NCI-H2196 (cell line): ENCODE measurements around the gene MGMT.

Source experiments
- DNase-seq: peaks from one replicate; lab custom pipeline; 2025; ENCODE audit not compliant: unreplicated experiment; lab: John Stamatoyannopoulos, UW

The MGMT gene

DNA sequence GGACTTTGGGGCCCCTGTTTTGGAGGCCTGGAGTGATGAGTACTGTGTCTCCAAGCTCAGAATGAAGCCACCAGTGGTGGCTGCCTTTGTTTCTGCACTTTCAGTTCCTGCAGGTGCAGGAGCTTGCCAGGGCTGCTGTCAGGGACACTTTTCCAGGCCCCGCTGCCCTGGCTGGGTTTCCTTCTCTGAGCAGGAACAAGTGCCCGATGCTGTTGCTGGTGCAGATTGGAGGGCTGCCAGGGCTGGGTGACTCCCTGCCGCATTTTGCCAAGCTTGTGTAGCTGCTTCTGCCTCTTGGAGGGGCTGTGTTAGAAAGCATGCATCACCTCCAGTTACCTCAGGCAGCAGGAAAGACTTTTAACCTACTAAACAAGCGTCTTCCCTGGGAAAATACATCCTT is 211.1 kb downstream of the MGMT start:
- no peak for DNase-seq

DNA sequence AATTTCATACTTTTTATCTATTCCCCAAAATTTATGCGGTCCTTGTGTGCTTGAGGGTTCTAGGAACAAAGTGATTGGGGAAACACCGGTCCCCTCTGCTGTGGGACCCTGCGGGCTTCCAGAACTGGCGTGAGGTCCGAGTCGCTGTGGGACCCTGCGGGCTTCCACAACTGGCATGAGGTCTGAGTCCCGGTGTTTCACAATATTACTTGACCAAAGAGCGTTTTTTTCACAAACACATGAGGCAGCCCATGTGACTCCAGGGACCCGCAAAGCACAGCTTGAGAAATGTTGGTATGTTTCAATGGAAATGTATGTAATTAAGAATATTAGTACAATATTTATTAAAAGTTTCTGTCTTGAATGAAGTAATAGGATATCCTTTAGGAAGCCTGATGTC is 212.2 kb downstream of the MGMT start:
- no peak for DNase-seq

DNA sequence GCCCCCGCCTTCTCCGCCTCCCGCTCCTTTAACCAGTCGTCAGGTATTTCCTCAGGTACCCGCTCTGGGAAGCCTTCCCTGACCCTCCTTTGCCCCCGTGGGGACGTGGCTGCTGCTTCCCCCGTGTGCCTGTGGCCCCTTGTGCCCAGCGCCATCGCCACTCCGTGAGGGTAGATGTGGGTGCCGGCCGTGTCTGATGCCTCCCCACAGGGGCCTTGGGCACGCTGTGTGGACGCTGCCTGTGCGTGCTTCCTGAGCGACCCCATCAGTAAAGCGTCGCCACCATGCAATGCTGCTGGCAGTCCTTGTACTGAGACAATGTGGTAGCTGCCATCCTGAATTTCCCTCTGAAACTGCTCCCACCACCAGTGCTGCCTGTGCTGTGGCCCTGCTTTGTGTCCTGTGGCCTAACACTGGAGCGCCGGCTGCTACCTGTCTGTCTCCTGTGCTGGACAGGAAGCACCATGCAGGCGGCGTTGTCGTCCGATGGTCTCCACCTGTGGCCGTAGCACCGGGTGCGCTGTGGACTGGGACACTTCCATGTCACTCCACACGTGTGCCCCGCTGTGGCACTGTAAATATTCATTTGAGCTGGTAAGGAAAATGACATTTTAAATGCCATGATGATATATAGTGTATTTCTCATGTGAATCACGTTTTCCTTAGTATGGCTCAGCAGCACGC is 213.8 kb downstream of the MGMT start:
- DNase-seq = no peak

DNA sequence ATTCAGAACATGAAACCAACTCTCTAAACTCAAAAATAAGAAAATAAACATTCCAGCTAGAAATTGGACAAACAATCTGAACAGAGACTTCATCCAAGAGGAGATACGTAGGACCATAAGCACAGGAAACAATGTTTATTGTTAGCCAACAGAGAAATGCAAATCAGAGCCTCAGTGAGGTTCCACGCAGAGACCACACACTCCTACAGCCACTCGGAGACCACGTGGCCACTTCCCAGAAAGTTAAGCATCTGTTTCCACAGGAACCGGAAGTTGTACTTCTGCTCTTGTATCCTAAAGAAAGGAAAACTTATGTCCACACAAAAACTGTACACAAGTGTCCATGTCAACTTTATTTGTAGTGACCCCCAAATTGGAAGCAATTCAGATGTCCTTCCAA is 214.8 kb downstream of the MGMT start:
- DNase-seq = no peak

DNA sequence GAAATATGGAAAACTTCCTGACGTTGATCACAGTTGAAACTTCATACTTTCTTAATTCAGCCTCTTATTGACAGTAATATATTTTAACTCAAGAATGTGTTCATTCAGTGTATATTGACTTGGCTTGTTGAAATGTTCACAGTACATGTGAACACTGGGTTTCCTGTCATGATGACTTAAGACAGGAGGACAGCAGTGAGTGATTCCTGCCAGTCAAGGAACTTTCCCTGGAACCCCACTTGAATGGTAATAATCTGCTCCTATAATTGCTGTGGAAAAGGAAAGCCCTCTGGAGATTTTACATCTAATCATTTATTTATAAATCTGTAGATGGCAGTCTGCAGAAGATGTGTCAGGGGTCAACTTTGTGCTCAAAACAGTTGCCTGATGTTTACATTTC is 216.5 kb downstream of the MGMT start:
- DNase-seq = no peak

DNA sequence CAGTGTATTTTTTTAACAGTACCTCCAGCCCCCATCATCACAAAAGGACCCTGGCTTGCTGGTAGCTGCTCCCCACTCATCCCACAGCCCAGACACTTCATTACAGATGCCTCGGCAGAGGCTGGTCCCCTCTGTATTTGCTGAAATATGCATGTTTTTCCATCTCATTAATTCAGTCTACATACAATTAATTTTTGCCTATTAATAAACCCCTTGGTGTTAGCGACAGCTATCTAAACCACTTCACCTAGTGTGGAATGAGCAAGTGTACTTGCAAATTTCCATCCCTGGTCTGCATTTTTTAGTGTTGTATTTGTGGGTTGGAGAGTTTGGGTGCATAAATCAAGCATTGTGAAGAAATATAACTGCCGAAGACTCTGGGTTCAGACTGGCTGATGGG is 216.9 kb downstream of the MGMT start:
- DNase-seq = no peak

DNA sequence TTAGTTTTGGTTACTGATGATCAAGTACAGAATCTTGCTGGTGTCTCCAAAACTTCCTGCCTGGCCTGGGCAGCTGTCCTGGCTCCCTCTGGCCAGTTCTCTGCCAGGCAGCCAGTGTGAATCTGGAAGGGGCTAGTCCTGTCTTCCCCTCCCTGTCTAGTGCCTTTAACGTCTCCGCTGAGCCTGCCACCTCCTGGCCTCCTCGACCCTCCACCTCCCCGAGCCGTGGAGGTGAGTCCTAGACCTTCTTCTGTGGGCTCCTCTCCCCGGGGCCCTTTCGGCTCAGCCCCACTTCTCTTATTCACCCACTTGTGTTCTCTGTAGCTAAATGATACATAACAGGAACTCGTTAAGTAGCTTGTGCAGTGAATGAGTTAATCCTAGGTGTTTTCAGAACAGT is 218.2 kb downstream of the MGMT start:
- no peak for DNase-seq

DNA sequence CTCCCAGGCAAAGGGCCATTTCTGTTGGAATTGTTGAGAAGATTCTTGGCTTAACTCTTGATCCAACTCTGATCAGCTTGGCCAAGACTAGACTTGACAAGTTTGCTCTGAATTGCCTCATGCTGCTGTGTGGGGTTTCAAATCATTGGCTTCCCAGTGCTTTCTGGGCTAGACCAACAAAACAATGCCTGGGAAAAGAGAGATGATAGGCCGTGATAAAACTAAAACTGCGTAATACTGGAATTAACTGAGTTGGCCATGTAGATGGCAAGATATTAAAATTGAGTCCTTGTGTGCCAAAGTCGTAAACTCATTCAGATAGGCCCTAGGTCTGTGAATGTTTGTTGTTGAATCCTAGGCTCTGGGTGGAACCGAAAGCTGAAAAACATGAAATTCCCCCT is 222.6 kb downstream of the MGMT start:
- no peak for DNase-seq

DNA sequence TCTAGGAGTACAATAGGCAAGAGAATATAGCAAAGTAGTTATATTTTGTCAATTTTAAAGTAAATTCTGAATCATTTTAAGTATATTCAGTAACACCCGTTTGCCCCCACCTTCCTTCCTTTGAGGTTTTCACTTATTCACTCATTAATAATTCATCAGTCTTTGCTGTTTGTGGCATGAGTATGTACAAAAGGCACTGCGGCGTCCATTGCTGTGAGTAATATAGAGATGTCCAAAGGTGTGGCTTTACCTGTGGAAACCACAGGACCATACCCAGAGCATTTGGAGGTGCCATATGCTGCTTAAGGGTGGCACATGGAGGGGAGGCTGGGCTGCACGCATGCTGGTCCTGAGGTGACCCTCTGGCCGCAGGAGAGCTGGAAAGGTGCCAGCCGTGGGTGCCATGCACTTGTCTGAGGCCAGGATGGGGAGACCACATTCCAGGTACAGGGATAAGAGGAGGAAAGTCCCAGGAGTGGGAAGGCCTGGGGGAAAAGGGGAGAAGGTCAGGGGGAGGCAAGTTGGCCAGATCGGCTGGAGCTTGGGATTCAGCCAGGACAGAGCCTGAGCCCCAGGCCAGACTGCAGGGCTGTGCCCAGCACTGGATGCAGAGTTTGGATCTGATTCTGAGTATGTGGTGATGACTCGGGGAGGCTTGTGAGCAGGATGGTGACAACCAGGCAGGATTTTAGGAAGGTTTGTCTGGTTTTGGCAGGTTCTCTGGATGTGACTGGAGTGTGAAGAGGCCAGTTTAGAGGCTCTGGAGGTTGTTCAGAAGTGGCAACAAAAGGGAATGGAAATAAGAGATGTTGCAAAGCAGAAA is 223.4 kb downstream of the MGMT start:
- DNase-seq = no peak

DNA sequence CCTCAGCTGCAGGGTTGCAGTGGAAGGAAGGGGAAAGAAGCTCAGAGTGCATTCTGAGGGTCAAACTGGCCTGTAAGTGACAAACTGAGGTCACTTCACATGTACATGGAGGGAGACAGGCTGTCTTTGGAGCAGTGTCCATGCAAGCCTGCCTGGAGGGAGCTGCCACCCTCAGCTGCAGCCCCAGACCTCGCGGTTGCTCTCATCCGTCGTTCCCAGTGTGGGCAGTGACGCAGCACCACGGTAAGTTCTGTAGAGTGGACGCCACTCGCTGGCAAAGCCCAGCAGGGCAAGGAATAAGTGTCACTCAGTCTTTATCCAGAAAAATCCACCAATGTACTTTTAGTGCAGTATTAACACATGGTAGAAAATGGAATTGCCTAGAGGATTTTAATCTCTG is 225.7 kb downstream of the MGMT start:
- DNase-seq = no peak

DNA sequence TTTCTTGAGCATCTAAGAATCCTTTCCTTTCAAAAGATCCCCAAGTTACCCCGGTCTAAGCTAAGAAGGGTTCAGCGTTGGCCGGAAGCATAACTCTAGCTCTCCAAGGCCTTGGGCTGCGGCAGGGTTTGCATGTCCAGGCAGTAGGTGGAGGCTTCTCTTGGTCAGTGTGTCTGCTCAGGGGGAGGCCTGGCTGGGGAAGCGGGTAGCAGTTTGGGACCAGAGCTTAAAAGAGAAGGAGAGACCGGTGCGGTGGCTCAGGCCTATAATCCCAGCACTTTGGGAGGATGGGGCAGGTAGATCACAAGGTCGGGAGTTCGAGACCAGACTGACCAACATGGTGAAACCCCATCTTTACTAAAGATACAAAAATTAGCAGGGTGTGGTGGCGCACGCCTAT is 226.3 kb downstream of the MGMT start:
- no peak for DNase-seq

DNA sequence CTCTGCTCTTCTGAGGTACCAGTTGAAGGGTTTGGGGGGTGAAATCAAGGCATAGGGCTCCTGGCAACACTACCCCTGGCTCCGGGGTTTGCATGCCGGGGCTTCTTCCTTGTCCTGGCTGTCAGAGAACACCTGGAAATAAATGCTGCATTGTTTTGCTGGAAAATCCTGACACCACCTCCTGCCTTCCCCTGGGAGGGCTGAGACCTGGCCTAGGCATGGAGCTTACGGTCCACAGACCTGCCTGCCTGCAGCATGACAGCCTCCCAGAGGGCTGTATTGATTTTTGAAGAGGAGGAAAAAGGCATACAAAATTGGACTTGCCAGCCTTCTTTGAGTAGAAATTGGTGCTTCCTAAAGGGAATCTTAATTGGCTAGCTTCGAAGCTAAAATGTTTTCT is 227.1 kb downstream of the MGMT start:
- no peak for DNase-seq

DNA sequence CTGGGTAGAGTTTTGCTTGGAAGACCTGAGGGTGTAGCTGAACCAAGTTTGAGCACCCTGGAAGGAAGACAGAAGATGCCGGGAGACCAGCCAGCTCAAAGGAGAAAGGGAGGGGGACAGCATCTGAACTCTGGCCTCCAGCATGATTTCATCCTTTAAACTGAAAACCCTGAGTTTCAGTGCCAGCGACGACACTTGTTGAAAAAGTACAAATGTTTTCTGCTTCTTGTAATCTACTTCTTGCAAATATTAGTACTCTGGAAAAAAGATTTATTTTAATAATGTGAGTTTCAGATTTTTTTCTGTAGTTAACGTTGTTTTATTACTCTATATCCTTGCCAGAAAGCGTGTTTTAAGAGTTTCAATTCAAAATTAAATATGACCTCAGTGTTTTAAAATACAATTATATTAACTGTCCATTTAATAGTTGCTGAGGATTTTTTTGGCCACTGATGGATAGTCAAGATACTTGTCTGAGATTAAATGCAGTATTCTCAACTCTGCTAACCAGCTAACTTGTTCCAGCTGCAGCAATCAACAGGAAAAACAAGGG is 227.7 kb downstream of the MGMT start:
- DNase-seq = no peak

DNA sequence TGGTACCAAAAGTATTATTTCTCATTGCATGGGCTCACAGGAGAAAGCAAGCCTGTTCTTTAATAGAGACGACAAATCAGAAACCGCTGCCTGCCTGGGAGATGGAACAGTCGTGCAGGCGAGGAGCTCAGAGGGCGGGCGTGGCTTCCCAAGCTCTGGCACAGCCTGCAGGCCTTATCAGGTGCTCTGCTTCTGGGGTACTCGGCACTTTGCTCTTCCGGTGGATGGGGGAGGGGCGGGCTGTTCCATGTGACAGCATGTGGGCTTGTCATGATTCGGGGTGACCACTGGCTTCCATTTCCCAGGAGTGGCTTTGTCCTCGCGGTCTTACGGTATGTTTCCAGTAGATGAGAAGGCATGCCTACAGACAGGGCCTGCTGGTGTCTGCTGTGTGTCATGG is 228.6 kb downstream of the MGMT start:
- DNase-seq = no peak

DNA sequence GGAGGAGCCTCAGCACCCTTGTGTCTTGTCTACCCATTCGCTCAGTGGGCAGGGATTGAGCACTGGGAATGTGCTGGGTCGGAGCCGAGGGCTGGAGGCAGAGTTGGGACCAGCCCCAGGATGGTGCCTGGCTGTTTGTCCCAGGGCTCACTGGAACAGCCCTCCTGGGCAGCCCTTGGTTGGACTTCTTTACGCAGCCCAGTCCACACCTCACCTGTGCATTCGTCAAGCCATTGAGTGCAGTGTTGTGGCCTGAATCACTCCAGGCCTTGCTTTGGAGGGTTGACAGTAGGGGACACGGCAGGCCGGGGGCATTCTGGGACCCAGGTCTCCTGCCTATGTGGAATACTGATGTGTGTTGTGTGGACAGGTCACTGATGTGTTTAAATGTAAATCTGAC is 229.6 kb downstream of the MGMT start:
- no peak for DNase-seq

DNA sequence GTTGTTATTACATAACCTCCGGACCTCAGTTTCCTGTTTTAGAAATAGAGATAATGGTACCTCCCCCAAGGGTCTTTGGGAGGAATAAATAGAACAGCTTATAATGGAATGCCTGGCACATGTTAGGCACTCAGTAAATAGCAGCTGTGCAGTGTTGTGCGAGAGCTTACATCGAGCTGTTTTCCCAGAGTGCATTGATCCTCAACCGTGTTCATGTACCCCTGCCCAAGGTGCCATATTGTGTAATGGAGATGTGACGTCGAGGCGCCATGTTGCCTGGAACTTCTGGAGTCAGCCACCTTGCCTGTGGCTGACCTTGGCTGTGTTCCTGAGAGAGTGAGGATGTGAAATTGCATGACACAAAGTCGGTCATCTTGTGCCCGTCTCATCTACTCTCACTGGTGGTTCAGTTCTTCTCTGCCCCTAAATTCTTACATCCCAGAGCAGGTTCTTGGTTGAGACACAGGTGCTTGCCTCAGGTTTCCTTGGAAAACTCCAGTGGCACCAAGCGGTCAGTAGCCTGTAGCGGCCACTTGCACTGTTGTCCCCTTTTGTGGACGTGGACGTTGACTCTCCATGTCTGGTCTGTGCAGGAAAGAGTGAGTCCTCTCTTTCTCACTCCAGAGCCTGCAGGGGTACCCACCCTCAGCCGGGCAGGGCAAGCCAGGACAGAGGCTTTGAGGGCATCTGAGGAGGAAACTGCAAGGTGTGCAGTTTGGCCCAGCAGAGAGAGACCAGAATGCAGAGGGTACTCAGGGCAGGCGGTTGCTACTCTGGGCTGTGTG is 230.6 kb downstream of the MGMT start:
- DNase-seq = no peak

DNA sequence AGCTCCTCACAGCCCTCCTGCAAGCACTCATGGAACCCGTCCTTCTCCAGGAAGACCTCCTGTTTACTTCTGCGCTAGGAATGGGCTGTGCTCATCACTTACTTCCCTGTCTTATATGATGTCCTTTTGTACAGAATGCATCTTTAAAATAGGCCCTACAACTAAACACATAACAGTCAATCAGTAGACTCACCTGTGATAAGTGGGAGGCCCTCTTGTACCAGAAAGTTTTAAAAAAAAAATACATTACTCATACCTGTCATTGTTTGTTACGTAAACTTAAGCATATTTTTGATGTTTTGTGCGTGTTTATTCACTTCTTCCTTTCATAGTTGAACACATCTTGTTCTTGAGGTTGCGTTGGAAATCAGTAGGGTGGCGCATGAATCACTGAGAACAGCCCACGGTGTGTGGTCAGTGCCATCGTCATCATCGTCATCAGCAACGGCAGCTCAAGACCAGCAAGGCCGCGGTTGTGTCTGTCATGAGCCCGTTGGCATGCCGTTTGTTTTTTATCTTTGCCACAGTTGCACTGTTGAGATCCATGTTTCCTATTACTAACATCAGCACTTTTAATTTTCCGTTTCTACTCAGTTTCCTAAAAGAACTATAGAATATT is 232.8 kb downstream of the MGMT start:
- DNase-seq = no peak

DNA sequence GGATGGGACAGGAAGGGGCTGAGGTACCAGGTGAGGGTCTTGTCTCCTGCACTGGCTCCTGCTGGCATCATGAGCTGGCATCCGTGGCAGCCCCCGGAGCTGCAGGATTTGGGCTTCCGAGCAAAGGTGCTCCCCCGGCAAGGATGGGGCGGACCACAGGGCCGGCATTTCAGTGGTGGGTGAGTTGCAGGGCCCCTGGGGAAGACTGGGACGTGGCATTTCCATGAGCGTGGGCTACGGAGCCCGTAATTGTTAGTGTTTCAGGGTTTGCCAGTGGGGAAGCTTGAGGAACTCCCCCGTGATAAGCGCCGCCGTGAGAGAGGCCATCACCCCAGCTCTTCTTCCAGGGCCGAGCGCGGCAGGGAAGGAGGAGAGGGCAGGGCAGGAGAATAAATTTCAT is 235.6 kb downstream of the MGMT start:
- no peak for DNase-seq

DNA sequence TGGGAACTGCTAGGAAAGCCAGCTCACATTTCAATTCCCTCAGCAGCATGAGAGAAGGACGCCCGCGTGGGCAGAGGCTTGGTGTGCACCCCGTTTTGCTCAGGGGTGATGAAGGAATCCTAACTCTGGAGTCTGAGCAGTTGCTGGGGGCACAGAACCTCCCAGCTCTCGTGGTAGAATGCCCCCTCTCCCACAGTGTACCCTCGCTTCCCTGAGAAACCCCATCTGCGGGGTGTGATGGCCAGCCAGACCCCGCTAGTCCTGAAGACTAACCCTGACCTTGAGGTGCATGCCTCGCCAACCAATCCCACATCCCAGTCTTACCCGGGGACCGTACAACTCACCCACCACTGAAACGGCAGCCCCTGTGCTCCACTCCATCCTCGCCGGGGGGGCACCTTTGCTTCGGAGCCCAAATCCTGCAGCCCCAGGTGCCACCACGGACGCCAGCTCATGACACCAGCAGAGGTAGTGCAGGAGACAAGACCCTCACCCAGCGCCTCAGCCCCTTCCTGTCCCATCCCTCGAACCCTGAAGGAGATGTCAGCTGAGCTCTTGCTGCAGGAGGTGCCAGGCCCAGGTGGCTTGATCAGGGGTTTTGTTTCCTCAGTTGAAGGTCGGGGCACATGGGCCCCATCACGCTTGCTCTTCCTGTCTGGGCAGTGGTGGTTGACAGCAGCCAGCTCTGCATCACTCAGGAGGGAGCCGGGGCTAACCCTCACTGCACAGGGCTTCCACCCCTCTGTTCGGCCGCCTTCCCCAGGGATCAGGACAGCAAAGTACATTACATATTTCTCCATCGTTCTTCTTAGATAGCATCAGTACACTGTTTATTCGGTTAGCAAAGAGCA is 236.5 kb downstream of the MGMT start:
- DNase-seq = no peak

DNA sequence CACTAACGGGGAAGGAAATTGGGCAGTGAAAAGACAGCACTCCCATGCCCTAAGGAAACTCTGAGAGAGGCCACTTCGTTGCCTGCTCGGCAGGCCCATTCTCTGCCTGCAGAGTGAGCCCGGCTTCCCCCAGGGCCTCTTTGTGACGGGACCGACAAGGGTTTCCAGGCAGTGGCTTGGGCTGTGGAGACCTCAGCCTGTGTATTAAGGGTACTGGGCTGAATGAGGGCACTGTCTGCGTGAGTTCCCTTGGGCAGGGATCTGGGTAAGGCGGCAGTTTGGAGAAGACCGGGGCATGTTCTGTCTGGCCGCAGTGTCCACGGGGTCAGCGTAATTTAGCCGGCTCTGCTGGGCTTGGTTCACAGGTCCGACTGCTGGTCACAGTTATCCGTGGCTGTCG is 237.2 kb downstream of the MGMT start:
- no peak for DNase-seq
